ENCODE measurements around the gene ALOX12B.
"Not testable (repeated sequence)": the region's sequence is repeated elsewhere in the genome, so short reads cannot be mapped to it uniquely, and the experiment has no call there.

Gene ALOX12B

DNA sequence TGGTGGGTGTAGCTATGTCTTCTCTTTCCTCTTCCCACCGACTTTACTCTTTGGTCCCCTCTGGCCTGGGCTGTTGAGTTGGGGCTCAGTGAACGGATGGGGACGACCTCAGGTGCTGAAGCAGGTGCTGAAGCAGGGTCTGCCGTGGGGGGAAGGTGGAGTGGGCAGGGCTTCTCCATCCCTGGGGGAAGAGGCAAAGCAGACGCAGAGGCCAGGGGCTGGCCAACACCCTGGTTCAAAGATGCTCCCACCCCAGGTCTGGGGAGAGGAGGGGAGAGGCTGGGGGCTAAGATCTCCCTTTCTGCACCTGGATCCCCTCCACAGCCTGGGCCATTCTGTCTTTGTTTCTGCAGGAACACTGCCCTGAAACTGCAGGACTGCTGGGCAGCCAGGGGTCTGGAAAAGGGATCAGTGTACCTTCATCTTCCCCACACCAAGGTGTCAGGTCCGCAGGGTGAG is 22.9 kb downstream of the ALOX12B start:
- DNase-seq (ENCODE audit: low read depth in 2 of 2) = no peak

DNA sequence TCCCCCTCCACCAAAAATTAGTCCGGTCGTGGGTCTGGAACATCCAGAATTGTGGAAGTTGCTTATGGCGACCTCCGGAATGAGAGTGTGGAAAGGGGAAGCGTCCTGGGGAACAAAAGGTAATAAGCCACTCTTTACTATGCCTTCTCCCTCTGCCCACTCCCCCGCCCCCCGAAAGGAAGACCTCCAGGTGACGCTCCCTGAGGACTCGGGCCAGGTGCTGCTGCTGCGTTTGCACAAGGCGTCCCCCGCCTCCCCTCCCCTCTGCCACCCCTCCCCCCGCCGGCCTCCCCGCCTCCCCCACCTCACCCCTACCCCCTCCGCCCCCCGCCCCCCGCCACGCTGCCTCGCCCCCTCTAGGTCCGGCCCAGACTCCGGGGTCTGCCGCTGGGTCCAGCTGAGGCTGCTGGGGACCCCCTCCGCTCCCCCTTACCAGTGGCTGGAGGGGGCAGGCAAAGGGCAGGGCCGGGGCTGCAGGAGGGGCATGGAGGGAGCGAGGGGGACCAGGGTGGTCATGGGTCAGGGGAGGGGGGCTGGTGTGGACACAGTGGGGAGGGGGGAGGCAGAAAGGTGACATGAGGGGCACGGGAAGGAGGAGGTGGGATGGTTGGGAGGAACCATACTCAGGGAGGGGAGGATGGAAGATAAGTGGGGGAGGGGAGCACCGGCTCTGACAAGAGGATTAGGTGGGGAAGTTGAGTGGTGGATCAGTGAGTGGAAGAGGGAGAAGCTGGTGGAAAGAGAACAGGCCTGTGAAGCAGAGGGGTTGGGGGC is 23.6 kb downstream of the ALOX12B start:
- no peak for DNase-seq (ENCODE audit: low read depth in 2 of 2)

DNA sequence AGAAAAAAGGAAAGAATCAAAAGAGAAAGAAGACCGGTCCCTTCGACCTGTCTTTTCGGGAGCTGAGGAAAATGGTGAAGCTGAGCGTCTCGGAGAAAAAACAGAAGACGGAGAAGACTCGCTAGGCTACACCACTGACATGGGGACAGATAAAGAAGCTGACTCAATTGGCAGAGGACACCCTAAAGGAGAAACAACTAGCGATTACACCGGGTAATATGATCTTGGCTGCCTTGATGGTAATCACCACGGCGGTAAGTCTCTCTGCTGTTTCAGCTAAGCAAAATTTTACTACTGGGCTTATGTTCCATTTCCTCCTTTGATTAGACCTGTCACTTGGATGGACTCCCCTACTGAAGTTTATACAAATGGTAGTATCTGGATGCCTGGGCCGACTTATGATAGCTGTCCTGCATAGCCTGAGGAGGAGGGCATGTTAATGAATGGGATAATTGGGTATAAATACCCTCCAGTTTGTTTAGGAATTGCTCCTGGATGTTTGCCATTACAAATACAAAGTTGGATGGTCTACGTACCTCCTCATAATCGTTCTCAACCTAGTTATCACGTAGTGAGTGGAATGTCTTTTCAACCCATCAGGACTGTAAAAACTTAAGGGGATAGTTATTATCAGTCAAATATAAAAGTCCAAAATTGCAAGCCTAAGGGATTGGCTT is 24.6 kb downstream of the ALOX12B start:
- no peak for DNase-seq (ENCODE audit: low read depth in 2 of 2)

DNA sequence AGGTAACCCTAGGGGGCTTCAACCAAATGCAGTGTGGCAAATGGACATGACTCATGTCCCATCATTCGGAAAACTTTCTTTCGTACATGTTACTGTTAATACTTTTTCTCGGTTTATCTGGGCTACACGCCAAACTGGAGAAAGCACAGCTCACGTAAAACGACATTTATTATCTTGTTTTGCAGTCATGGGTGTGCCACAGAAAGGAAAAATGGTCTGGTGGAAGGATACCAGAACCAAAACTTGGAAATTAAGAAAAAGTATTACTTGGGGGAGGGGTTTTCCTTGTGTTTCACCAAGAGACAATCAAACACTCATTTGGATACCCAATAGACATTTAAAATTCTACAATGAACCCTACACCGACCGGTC is 25.1 kb downstream of the ALOX12B start:
- DNase-seq (ENCODE audit: low read depth in 2 of 2) = no peak

DNA sequence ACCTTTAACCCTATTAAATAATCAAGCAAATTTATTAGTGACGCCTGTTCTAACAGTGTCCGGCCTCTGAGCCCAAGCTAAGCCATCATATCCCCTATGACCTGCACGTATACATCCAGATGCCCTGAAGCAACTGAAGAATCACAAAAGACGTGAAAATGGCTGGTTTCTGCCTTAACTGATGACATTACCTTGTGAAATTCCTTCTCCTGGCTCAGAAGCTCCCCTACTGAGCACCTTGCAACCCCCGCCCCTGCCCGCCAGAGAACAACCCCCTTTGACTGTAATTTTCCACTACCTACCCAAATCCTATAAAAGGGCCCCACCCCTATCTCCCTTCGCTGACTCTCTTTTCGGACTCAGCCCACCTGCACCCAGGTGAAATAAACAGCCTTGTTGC is 25.7 kb downstream of the ALOX12B start:
- not testable (repeated sequence) for DNase-seq (ENCODE audit: low read depth in 2 of 2)

DNA sequence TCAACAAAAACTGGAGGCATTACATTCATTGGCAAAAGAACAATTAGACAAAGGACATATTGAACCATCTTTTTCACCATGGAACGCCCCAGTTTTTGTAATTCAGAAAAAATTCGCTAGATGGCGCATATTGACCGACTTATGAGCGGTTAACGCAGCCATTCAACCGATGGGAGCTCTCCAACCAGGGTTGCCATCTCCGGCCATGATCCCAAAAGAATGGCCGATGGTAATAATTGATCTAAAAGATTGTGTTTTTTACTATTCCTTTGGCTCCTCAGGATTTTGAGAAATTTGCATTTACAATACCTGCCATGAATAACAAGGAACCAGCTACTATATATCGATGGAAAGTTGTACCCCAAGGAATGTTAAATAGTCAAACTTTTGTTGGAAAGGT is 27.2 kb downstream of the ALOX12B start:
- DNase-seq (ENCODE audit: low read depth in 2 of 2) = peak in 1 of 2 donors; percentile 24

DNA sequence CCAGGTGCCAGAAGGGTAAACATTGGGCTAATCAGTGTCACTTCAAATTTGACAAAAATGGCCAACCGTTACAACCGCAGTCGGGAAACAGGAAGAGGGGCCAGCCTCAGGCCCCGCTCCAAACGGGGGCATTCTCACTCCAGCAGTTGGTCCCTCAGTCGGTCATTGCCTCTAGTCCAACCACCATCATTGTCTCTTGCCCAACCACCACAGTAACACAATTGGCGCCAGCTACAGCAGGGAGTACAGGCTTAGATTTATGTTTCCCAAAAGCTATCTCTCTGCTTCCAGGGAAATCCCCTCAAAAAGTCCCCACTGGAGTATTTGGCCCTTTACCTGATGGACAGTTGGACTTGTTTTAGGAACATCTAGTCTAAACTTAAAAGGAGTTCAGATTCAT is 28.4 kb downstream of the ALOX12B start:
- DNase-seq (ENCODE audit: low read depth in 2 of 2) = no peak

DNA sequence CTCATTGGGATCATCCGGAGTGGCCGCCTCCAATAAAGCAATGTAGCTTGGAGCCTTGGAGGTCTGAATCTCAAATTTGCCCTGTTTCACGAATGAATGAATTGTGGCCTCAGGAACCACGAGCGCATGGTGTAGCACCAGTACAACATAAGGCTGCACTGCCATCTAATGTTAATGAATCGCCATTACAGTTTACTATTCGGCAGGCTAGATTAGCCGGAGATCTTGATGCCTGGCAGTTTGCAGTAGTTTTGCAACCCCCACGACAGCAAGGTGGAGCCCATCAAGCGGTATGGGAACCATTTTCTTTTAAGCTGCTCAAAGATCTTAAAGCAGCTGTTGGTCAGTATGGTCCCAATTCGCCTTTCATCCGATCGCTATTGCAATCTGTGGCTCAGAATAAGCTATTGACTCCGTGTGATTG is 29.8 kb downstream of the ALOX12B start:
- DNase-seq (ENCODE audit: low read depth in 2 of 2) = no peak

DNA sequence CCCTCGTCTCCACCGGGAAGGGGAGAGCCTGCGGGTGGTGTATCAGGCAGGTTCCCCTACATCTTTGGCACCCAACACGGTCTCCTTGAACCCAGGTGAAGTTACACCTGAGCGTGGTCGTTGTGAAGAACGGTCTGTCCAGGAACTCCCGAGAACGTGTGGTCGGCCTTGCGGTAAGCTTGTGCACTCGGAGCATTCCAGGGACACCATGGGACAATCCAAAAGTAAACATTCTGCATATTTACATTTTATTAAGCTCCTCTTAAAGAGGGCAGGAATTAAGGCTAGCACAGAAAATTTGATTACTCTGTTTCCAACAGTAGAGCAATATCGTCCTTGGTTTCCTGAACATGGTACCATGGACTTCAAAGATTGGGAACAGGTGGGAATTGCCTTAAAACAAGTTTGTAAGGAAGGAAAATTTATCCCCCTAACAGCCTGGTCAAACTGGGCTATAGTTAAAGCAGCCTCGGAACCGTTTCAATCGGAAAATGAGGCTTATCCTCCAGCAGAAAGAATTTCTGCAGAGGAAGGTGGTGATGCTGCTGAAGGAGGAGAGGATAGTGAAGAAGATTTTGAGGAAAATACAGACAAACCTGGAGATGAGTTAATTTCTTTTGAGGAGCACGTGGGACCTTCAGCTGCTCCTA is 30.4 kb downstream of the ALOX12B start:
- DNase-seq (ENCODE audit: low read depth in 2 of 2) = no peak

DNA sequence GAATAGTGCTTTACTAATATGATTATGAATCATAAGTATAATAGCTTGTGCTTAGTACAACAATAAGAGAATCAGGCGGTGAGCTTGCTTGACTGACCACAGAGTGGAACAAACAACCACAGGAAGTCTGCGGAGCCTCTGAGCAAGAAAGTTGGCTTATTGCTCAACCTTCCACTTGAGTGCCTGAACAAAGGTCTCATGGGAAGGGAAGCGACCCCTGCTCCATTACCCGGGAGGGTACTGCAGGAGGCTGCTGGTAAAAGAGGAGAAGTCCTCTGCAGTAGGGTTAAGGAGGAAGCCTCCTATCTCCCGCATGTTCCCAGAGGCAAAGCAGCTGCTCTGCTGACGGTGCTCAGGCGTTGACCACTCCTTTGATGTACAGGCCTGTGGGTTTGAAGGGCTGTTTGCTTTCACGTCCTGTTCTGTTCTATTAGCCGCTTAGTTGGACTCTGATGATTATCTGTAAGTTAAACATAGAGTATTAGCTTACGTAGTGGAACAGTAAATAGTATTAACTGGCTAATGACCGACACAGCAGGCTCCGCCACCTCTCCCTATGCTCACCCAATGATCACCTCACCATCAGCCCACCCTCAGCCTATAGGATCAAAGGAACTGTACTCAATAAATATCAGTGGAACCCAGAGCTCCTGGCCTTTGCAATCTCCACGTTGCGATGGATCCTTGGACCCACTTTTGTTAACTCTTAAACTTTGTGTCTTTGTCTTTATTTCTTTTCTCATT is 31.1 kb downstream of the ALOX12B start:
- no peak for DNase-seq (ENCODE audit: low read depth in 2 of 2)

DNA sequence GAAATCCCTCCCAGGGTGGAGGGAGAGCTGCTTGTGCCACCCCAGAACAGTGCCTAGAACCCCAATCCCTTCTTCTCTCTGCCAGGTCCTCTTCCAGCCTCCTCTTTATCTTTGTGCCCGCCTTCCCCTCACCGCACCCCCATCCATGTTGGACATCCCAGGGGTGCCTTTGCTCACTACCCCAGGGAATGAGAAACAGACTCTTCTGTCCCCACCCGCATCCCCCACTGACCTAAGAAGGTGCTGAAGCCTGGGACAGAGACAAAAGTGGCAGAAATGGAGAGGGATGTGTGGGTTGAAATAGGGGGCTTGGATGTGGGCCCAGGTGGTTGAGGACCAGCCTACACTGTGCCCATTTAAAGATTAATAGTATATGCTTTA is 31.7 kb downstream of the ALOX12B start:
- no peak for DNase-seq (ENCODE audit: low read depth in 2 of 2)

DNA sequence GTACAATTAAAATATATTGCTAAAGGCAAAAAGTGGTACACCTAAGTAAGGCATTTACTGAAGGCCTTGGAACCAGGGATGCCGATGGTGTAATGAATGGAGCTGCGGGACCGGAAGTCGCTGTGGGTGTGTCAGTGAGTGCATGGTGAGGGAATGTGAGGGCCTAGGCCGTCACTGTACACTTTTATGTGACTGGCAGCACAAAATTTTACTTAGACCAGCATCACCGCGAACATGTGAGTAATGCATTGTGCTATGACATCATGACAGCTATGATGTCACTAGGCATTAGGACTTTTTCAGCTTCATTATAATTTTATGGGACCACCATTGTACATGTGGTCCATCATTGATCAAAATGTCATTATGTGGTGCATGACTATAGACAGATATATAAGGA is 33.9 kb downstream of the ALOX12B start:
- no peak for DNase-seq (ENCODE audit: low read depth in 2 of 2)

DNA sequence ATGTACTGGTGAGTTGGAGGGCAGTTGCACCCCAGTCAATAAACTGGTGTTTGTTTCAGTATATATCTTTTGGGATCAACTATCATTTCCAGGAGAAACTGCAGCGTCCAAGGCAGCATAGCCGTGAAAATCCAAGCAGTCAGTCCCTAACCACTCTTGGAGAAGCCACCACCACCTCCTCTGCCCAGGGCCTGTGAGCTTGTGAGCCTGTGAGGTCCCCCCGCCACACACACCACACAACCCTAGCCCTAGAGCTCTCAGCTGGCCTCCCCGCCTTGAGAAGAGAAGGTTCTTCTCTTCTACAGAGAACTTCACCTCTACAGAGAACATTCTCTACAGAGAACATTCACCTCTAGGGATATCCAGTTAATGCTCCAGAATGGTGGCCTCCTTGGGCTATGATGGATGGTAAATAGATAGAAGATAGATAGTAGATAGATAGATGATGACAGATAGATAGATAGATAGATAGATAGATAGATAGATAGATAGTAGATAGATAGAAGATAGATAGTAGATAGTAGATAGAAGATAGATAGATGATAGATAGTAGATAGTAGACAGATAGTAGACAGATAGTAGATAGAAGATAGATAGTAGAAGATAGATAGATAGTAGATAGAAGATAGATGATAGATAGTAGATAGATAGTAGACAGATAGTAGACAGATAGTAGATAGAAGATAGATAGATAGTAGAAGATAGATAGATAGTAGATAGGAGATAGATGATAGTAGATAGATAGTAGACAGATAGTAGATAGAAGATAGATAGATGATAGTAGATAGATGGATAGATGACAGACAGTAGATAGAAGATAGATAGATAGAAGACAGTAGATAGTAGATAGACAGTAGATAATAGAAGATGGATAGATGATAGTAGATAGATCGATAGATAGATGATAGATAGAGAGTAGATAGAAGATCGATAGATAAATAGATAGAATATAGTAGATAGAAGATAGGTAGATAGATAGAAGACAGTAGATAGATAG is 35.0 kb downstream of the ALOX12B start:
- DNase-seq (ENCODE audit: low read depth in 2 of 2) = no peak

DNA sequence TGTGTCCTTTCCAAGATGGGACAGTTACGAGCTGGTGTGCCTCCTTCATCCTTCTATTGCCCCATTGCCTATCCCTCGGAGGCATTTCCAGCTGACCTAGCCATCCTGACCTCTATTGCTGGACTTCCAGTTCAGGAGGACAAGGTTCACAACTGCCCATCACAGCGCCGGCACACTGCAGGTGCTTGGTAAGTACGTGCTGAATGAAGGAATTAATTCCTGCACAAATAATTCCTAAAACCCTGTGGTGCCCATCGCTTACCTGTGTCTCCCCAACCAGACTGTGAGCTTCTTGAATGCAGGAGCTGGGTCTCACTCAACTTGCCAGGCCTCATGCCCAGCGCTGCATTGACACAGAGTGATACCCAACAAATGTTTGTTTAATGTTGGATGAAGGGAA is 35.7 kb downstream of the ALOX12B start:
- no peak for DNase-seq (ENCODE audit: low read depth in 2 of 2)

DNA sequence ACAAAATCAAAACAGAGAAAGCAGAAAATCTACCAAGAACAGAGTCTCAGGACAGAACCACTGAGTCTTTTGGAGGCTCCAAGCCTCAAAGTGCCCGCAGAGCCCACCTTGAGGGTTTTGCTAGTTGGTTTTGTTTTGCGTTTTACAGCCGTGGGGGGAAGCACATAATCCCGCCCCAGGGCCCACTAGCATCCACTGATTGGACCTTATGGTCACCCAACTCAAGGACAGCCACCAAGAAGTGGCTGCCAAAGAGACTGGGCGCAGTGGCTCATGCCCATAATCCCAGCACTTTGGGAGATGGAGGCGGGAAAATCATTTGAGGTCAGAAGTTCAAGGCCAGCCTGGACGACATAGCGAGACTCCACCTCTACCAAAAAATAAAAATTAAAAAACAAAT is 38.8 kb downstream of the ALOX12B start:
- no peak for DNase-seq (ENCODE audit: low read depth in 2 of 2)

DNA sequence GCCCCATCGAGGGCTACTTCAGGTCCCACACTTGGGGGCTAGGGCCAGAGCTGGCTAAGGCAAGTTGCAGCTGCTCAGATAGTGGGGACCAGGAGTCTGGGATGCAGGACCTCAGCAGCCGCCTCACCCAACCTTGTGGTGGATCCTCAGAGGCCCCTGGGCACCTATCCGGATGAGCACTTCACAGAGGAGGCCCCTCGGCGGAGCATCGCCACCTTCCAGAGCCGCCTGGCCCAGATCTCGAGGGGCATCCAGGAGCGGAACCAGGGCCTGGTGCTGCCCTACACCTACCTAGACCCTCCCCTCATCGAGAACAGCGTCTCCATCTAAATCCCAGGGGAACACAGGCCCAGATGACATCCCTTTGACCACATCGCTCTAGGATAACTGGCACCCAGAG is 39.3 kb downstream of the ALOX12B start:
- DNase-seq (ENCODE audit: low read depth in 2 of 2) = no peak

DNA sequence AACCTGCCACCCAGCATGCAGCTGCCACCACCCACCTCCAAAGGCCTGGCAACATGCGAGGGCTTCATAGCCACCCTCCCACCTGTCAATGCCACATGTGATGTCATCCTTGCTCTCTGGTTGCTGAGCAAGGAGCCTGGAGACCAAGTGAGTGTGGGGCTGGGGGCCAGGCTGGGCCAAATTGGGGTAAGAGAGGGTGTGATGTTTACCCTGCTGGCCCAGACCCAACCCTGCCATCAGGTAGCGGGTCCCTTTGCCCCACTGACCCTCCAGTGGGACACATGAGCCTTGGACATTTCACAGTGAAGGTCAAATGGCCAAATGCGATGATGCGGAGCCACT is 39.8 kb downstream of the ALOX12B start:
- DNase-seq (ENCODE audit: low read depth in 2 of 2) = no peak

DNA sequence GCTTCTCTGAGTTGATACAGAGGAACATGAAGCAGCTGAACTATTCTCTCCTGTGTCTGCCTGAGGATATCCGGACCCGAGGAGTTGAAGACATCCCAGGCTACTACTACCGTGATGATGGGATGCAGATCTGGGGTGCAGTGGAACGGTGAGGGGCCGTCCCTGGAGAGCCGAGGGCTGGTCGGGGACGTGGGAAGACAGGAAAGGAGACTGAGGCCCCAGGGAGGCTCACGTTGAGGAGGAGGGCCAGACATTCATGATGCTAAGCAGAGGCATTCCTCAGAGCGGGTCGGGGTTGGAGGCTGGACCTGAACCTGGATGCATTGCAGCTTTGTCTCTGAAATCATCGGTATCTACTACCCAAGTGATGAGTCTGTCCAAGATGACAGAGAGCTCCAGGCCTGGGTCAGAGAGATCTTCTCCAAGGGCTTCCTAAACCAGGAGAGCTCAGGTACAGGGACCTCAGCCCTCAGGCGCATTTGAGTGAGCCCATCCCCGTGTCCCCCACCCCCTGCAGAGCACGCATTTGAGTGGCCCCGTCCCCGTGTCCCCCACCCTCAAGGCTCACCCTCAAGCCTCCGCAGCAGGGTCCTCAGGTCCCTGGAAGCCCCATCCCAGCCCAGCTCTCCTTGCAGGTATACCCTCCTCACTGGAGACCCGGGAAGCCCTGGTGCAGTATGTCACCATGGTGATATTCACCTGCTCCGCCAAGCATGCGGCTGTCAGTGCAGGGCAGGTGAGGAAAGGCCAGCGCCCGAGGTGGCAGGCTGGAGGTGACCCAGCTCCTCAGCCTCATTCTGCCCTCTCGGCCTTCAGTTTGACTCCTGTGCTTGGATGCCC is 40.4 kb downstream of the ALOX12B start:
- no peak for DNase-seq (ENCODE audit: low read depth in 2 of 2)

DNA sequence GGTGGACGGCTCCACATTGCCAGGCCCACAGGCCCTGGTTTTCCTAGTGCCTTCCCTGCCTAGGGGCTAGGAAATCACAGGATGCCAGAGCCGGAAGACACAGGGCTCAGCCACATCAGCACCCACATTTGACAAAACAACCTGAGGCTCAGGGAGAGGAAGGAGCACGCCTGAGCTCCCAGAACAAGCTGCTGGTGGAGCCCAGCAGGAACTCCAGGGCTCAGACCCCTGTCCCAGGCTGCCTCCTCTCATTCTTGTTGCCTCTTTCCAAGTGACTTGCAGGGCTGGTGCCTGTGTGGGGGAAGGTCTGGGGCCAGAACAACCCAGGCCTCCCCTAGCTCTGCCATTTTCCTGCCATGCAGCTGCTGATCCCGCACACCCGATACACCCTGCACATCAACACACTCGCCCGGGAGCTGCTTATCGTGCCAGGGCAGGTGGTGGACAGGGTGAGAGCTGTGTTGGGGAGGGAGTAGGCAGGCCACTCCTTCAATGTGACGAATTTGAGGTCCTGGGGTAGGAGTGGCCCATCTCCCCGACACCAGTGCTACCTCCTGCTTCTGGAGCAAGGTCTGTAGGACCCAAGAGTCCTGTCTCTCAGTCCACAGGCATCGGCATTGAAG is 41.1 kb downstream of the ALOX12B start:
- DNase-seq (ENCODE audit: low read depth in 2 of 2) = no peak
